Tibial nerve (tissue), 4 donors: ENCODE measurements around the gene FOXL2NB.

ENCODE experiments used
- CTCF ChIP-seq, 5 experiments: fragments of 200-600 bp in 3 of 5; fragments of 450-650 bp in 2 of 5; sonication (generic) in 3 of 5; IDR thresholded peaks; one replicate each; pipeline ENCODE4 v1.5.1; 2016 to 2019; ENCODE audit warnings: antibody characterized with exemption in 5 of 5, mild to moderate bottlenecking in 3 of 5, moderate library complexity in 2 of 5
- EP300 ChIP-seq, 2 donors: sonication (generic); formaldehyde crosslinking; IDR thresholded peaks; one replicate each; pipeline ENCODE4 v1.6.1; 2017; ENCODE audit warnings: antibody characterized with exemption in 2 of 2, mild to moderate bottlenecking in 1 of 2
- POLR2A ChIP-seq, 2 donors: fragments of 450-650 bp; IDR thresholded peaks; one replicate each; pipeline ENCODE4 v1.6.1; 2017; ENCODE audit warnings: antibody characterized with exemption in 2 of 2, mild to moderate bottlenecking in 2 of 2, moderate library complexity in 2 of 2

DNA sequence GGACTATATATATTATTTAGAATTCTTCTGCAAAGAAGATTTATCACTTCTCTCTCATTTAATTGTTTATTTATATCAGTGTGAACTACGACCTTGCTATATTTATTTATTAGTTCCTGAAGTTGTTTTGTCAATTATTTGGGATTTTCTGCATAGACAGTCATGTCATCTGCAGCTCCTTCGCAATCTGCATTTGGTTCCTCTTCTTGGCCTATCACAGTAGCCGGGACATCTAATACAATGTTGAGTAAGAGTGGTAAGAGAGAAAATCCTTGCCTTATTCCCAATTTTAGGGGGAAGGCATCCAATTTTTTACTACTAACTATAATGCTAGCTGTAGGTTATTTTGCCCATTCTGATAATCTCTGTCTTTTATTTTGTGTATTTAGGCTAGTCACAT is 39.5 kb upstream of the FOXL2NB start:
- TF ChIP-seq POLR2A (IDR thresholded peaks at IDR 0.05) (no peak), CTCF (IDR thresholded peaks at IDR 0.05) (no peak), EP300 (IDR thresholded peaks at IDR 0.05) (no peak)
